A549 (cell line): ENCODE results near the gene SH3BP5L. TPM values are rescaled to one million over a fixed set of nuclear protein-coding genes. Genes with fewer than 3 reads are reported as not detected.

Source experiments
- ATAC-seq, 2 experiments: fragments of 200-7000 bp in 1 of 2; fragments of >200 bp in 1 of 2; cut with Nextera tagmentation in 1 of 2; cut with Tn5 transposase in 1 of 2; 3 replicates each; pipeline versions ENCODE4 v1.8.0 to v1.9.1; 2018 to 2020; ENCODE audit warnings: mild to moderate bottlenecking in 1 of 2, moderate library complexity in 1 of 2
- CTCF ChIA-PET: fragments of 300-600 bp; sonication (Branson Sonifier 250); formaldehyde crosslinking; extraction: SDS; loops from one replicate; lab custom pipeline; 2021; ENCODE audit warnings: antibody characterized with exemption, inconsistent platforms; lab: Yijun Ruan, JAX
- POLR2A ChIA-PET: fragments of 350-600 bp; formaldehyde crosslinking; extraction: SDS; loops from one replicate; lab custom pipeline; 2021; ENCODE audit warnings: antibody characterized with exemption, inconsistent platforms; lab: Yijun Ruan, JAX
- DNase-seq, 2 experiments: peaks; one replicate each; pipeline versions ENCODE4 v3.0.0 to v3.0.0-alpha.2; 2011 to 2016; ENCODE audit warnings: low read depth in 1 of 2, low spot score in 1 of 2
- FAIRE-seq: peaks from 2 replicates; lab custom pipeline; 2011; peaks lifted over from hg19 to GRCh38; lab: Jason Lieb, UNC
- H3K27ac ChIP-seq, 2 experiments: fragments of >200 bp; sonication (Bioruptor Twin); formaldehyde crosslinking; 3 replicates each; pipeline ENCODE4 v1.5.1; 2016 to 2017
- H3K4me1 ChIP-seq: fragments of >200 bp; sonication (Bioruptor Twin); formaldehyde crosslinking; 3 replicates; pipeline ENCODE4 v1.6.1; 2016
- H3K4me2 ChIP-seq: fragments of >200 bp; sonication (Bioruptor Twin); formaldehyde crosslinking; 3 replicates; pipeline ENCODE4 v1.6.1; 2016
- H3K4me3 ChIP-seq: fragments of >200 bp; sonication (Bioruptor Twin); formaldehyde crosslinking; 3 replicates; pipeline ENCODE4 v1.5.1; 2016
- H3K9me3 ChIP-seq: fragments of >200 bp; sonication (Bioruptor Twin); formaldehyde crosslinking; 3 replicates; pipeline ENCODE4 v1.6.1; 2016
- CBX2 ChIP-seq: fragments of 200-600 bp; sonication (generic); IDR thresholded peaks from 2 replicates; pipeline ENCODE4 v1.6.1; 2016; ENCODE audit warnings: low read depth, mild to moderate bottlenecking, borderline replicate concordance
- CHD2 ChIP-seq: fragments of 150-350 bp; IDR thresholded peaks from 2 replicates; pipeline ENCODE4 v1.6.1; 2014; ENCODE audit warnings: low read length; ENCODE audit not compliant: partially characterized antibody
- E2F6 ChIP-seq: IDR thresholded peaks from 2 replicates; pipeline ENCODE4 v1.6.1; 2012; ENCODE audit warnings: low read depth, borderline replicate concordance
- EHF ChIP-seq: fragments of 250-450 bp; sonication (Bioruptor Pico); IDR thresholded peaks from 2 replicates; pipeline ENCODE4 v1.5.0; 2020; ENCODE audit warnings: mild to moderate bottlenecking
- GATA3 ChIP-seq: IDR thresholded peaks from 2 replicates; pipeline ENCODE4 v1.6.1; 2012; ENCODE audit warnings: borderline replicate concordance
- HDAC2 ChIP-seq: fragments of 200-600 bp; sonication (generic); IDR thresholded peaks from 2 replicates; pipeline ENCODE4 v1.6.1; 2016
- HEYL ChIP-seq: fragments of 250-450 bp; sonication (Bioruptor Pico); IDR thresholded peaks from 2 replicates; pipeline ENCODE4 v1.8.0; 2021; ENCODE audit warnings: mild to moderate bottlenecking, moderate library complexity
- HOXB13 ChIP-seq: fragments of 250-450 bp; sonication (Bioruptor Pico); IDR thresholded peaks from 2 replicates; pipeline ENCODE4 v1.5.0; 2020; ENCODE audit warnings: low read depth, mild to moderate bottlenecking, moderate library complexity
- MAFK ChIP-seq: fragments of 450-650 bp; IDR thresholded peaks from 2 replicates; pipeline ENCODE4 v1.6.1; 2014; ENCODE audit not compliant: partially characterized antibody
- NR3C1 ChIP-seq: fragments of >200 bp; sonication (Bioruptor Twin); formaldehyde crosslinking; IDR thresholded peaks from 3 replicates; pipeline ENCODE4 v1.6.1; 2017
- PBX3 ChIP-seq: IDR thresholded peaks from 2 replicates; pipeline ENCODE4 v1.6.1; 2012
- PHF8 ChIP-seq: fragments of 200-600 bp; sonication (generic); IDR thresholded peaks from 2 replicates; pipeline ENCODE4 v1.6.1; 2016; ENCODE audit warnings: low read depth, mild to moderate bottlenecking, antibody characterized with exemption, moderate library complexity, borderline replicate concordance
- POLR2A ChIP-seq: IDR thresholded peaks from 2 replicates; pipeline ENCODE4 v1.6.1; 2012; ENCODE audit warnings: mild to moderate bottlenecking, low read length
- RFX5 ChIP-seq: fragments of 450-650 bp; IDR thresholded peaks from 2 replicates; pipeline ENCODE4 v1.7.1; 2014; ENCODE audit warnings: antibody characterized with exemption, mild to moderate bottlenecking, moderate library complexity
- SMC3 ChIP-seq: fragments of >200 bp; sonication (Bioruptor Twin); formaldehyde crosslinking; IDR thresholded peaks from 3 replicates; pipeline ENCODE4 v1.6.1; 2018; ENCODE audit warnings: inconsistent platforms
- TFCP2L1 ChIP-seq: fragments of 250-450 bp; sonication (Bioruptor Pico); IDR thresholded peaks from 2 replicates; pipeline ENCODE4 v1.5.0; 2021; ENCODE audit warnings: mild to moderate bottlenecking
- ZNF302 ChIP-seq: fragments of 250-450 bp; sonication (Bioruptor Pico); IDR thresholded peaks from 2 replicates; pipeline ENCODE4 v1.9.0; 2021; ENCODE audit warnings: inconsistent platforms, mild to moderate bottlenecking, moderate library complexity
- WGBS: methylation state at CpG from one replicate; pipeline ENCODE4 v1.1.6; 2017; ENCODE audit errors: missing lambda C conversion rate; 5-methylcytosine and 5-hydroxymethylcytosine counted together
- polyA plus RNA-seq, 4 experiments: library from polyadenylated mRNA; depleted of rRNA in 3 of 4; stranded (reverse); fragments of >200 nt; fragmentation: RNase III in 1 of 4; extraction: RNeasy Plus Mini Kit Qiagen cat#74134 plus additional on column Dnase treatment in 1 of 4; gene quantifications; 2 replicates in 3 of 4; 3 replicates in 1 of 4; pipeline ENCODE4 v1.2.3, GENCODE V29; 2011 to 2017
- TF ChIP-seq, protein P1 (sequence below): fragments of >200 bp; sonication (Bioruptor Twin); formaldehyde crosslinking; IDR thresholded peaks from 2 replicates; pipeline ENCODE4 v1.6.1; 2016
- TF ChIP-seq, protein P2 (sequence below): fragments of 250-450 bp; sonication (Bioruptor Pico); IDR thresholded peaks from 2 replicates; pipeline ENCODE4 v1.5.0; 2020; ENCODE audit warnings: low read depth, mild to moderate bottlenecking, moderate library complexity
- TF ChIP-seq, protein P3 (sequence below): fragments of >200 bp; sonication (Bioruptor Twin); formaldehyde crosslinking; IDR thresholded peaks from 3 replicates; pipeline ENCODE4 v1.6.1; 2016

The SH3BP5L gene
- polyA plus RNA-seq, 2 of the 4 experiments (the other 2 are of a cell fraction), result 10.9 to 15.8 TPM

DNA sequence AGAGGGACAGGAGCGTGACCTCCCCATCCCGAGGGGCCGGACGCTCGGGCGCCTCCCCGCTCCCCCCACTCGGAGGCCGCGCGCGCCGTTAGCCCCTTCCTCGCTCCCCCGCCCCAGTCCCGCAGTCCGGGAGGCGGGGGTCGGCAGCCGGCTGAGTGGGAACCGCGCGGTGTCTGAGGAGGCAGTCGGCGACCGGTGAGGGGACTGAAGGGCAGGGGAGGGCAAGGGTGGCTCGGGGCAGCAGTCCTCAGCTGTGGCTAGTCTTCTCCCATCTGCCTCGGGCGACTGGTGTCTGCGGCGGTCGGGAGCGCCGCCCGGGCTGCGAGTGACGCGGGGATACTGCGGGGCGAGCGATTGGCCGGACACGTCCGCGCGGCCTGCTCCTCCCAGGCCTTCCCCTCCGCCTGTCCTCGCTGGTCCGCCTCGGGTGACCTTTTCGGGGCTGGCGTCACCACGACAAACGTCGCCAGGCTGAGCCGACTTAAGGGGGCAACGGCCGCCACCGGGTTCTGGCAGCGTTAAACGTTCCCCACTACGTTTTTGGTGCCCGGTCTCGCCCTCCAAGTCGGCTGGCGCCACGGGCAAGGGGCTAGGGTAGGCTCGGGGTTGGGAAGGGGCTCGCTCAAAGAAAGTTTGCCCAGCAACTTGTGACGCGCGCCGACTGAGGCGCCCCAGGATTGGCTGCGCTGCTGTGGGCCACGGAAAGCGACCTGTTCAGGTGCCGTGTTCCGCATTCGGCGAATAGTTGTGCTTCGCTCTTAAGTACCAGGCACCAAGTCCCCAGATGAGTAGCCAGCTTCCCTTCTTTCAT, 12.8 kb upstream of the SH3BP5L start (continued):
- TF ChIP-seq PBX3 (0 out of 2 replicates have a peak, but pooled peaks have one; percentile 45), CHD2 (no peak), ZNF302 (CRISPR knock-in tag) (no peak), MAFK (no peak), CBX2 (no peak), SMC3 (no peak), HOXB13 (CRISPR knock-in tag) (no peak), E2F6 (no peak), GATA3 (0 out of 2 replicates have a peak, but pooled peaks have one; percentile 34), NR3C1 (no peak), TFCP2L1 (CRISPR knock-in tag) (no peak; the same call in 1 of the 2 replicates), HDAC2 (no peak), HEYL (CRISPR knock-in tag) (no peak)
- TF ChIP-seq, protein P1, sequence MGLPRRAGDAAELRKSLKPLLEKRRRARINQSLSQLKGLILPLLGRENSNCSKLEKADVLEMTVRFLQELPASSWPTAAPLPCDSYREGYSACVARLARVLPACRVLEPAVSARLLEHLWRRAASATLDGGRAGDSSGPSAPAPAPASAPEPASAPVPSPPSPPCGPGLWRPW, result no peak
- TF ChIP-seq, protein P2, sequence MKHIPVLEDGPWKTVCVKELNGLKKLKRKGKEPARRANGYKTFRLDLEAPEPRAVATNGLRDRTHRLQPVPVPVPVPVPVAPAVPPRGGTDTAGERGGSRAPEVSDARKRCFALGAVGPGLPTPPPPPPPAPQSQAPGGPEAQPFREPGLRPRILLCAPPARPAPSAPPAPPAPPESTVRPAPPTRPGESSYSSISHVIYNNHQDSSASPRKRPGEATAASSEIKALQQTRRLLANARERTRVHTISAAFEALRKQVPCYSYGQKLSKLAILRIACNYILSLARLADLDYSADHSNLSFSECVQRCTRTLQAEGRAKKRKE, result no peak

DNA sequence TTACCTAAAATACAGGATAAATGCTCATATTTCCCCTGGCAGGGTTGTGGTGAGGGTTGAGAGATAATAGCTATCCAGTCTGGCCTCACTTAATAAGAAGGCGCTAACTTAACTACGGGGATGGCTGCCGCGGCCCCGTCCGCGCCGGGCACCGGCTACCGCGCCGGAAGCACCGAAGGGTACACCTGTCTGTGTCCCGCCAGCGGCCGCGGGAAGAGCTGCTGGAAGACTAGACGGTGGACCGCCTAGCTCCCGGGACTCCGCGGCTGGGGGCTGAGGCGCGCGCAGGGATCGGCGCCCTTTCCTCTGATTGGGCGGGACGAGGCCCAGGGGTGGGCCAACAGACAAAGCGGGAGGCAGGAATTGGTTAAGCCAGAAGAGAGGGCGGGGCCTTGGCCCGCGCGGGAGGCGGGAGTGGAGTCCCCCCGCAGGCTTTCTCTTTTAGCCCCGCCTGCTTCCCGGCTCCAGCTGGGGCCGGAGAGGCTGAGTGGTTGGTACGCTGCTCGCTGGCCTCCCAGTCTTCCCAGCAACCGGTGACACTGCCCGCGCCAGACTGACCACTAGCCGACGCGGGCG, 12.2 kb upstream of the SH3BP5L start, which contains the start of gene ZNF672:
TSS of gene ZNF672 (plus strand) at position 444 of the 576 bp plus-strand sequence. CDS start 9,051 bp downstream, outside the sequence.
- TF ChIP-seq EHF (CRISPR knock-in tag) (no peak), CHD2 (no peak), POLR2A (peak; percentile 87), SMC3 (0 out of 3 replicates have a peak, but pooled peaks have one; percentile 10), E2F6 (peak; percentile 55), PHF8 (peak; percentile 79), RFX5 (peak; percentile 99)
- TF ChIP-seq, protein P2, result no peak
- TF ChIP-seq, protein P3, sequence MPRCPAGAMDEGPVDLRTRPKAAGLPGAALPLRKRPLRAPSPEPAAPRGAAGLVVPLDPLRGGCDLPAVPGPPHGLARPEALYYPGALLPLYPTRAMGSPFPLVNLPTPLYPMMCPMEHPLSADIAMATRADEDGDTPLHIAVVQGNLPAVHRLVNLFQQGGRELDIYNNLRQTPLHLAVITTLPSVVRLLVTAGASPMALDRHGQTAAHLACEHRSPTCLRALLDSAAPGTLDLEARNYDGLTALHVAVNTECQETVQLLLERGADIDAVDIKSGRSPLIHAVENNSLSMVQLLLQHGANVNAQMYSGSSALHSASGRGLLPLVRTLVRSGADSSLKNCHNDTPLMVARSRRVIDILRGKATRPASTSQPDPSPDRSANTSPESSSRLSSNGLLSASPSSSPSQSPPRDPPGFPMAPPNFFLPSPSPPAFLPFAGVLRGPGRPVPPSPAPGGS, result peak; percentile 55; the same call in 1 of the 3 replicates
- WGBS, result 1% methylated on average over 18 of the region's 48 CpGs
- ChIA-PET CTCF (interaction anchor here (1.0 to 6.7 kb wide), 5 partner anchors 10 to 35 kb away, joined by 4 to 48 read pairs (median 6); partner anchors contain the start of genes SH3BP5L and ZNF692), POLR2A (interaction anchor here (0.6 to 3.5 kb wide), 10 partner anchors 9 to 89 kb away, joined by 3 to 60 read pairs (median 6); partner anchors contain the start of genes PGBD2, SH3BP5L and ZNF692)
- FAIRE-seq (no peak), DNase-seq (peak; percentile 90 to 97), ATAC-seq (peak; percentile 90 to 95)
- no peaks in the 10 kb centered on the region for H3K9me3 ChIP-seq
- H3K27ac ChIP-seq, result peak within 1 kb of the TSS; percentile 94 to 95
- peak within 1 kb of the TSS; percentile 77 for H3K4me2 ChIP-seq
- peaks cover 10% of the 10 kb centered on the region; the same call in 2 of the 3 replicates for H3K4me1 ChIP-seq
- peak within 1 kb of the TSS; percentile 88 for H3K4me3 ChIP-seq
